DMS153 treated with DMSO at 0.1 percent for 48 hours (cell line): ENCODE data around the gene TTC28.

ENCODE experiments used
- DNase-seq: peaks from one replicate; lab custom pipeline; 2025; ENCODE audit not compliant: unreplicated experiment; lab: John Stamatoyannopoulos, UW

TTC28 gene

GRCh38 chr22:27984723-27985122 is 694.9 kb downstream of the TTC28 start:
- DNase-seq, result no peak

DNA sequence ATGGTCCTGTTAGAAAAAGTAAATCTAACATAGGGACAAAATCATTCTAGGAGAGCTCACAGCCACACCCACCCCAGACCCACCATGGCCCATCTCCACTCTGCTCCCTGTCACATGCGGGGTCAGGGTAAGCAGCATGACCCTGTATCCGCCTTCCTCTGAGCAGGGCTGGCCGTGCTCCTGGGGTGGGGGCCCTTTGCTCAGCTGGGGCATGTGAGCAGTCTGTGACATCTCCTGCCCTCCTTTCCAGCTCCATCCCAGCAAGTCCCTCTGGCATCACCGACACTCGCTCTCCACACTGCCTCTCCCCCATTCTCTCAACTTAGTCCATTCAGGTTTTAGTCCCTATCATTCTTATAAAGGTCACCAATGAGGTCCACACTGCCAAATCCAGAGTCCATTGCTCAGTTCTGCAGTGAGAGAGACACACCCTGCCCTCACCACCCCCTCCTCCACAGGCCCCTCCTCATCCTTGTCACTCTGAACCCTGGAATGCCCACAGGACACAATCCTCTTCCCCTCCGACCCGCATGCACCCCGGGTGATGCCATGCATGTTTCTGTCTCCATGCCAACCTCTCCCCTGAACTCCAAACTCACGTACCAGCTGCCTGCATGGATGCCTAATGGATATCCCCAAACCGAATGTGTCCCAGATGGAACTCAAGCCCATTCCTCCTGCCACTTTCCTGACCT is 695.5 kb downstream of the TTC28 start:
- no peak for DNase-seq

DNA sequence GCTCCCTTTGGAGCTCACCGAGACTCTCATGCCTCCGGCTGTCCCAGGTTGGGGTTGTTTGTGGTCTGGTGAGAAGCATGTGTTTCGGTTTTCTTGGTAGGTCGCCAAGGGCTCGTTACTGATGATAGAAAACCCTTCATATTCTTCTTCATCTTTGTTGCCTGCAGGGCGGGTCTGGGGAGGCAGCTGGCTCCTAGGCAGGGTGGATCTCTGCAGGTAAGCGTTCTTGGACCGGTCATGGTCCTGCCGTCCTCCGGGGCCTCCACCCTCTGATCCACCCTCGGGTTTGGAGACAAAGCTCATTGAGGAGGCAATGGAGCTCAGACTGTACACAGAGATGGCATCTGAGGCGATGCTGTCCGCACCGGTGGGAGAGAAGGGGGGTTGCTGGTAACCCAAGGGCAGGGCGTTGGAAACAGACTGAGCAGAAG is 696.3 kb downstream of the TTC28 start:
- no peak for DNase-seq

GRCh38 chr22:27982630-27983180 is 696.9 kb downstream of the TTC28 start:
- no peak for DNase-seq

GRCh38 chr22:27982106-27982505 is 697.5 kb downstream of the TTC28 start:
- no peak for DNase-seq

DNA sequence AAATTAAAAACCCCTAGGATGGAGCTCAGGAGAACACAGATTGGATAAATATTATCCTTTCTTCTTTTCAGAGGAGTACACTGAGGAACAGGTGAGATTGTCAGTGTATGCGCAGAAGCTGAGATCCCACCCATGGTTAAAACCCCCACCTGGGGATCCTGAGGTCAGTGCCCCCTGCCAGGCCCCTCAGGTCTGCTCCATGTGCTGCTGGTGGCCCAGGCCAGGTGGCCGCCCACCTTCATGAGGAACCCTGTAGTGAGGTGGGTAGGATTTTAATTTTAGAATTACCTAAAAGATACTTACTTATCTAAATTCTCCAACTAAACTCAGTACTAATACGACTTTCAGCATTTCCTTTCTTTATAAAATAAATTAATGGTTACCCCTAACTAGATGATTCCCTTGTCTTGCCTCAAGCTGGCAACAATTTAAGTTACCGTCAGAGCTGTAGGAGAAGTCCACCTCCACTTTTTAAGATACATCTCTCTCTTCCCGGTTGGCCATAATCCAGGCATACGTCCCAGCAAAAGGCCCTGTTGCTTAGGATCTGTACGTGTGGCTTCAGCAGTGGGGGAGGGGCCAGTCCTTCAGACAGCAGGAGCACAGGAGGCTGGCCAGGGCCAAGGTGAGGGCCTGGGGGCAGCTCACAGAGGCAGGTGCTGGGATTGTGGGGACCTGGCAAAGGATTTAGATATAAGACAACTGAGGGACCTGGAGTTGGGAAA is 699.1 kb downstream of the TTC28 start:
- DNase-seq, result no peak

GRCh38 chr22:27978802-27979201 is 700.8 kb downstream of the TTC28 start:
- no peak for DNase-seq

DNA sequence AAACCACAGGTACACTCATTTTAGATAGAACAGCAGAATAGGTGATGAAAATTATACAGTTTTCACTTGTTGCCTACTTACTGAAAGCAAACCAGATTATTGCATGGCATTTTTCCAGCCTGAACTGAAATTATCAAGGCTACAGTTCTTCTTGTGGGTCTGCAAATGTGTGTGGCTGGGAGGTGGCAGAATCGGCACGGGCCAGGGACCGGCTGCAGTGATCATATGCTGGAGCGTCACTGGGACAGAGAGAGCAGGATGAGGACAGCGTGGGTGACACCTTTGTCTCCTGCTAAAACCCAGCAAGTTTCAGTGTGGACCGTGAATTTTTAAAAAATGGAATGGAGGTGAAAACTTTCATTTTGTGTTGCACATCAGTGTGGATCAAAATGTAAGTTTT is 701.3 kb downstream of the TTC28 start:
- no peak for DNase-seq

- DNase-seq, result no peak
Observed at GRCh38 chr22:27976586-27976985, 703.1 kb downstream of the TTC28 start.

DNA sequence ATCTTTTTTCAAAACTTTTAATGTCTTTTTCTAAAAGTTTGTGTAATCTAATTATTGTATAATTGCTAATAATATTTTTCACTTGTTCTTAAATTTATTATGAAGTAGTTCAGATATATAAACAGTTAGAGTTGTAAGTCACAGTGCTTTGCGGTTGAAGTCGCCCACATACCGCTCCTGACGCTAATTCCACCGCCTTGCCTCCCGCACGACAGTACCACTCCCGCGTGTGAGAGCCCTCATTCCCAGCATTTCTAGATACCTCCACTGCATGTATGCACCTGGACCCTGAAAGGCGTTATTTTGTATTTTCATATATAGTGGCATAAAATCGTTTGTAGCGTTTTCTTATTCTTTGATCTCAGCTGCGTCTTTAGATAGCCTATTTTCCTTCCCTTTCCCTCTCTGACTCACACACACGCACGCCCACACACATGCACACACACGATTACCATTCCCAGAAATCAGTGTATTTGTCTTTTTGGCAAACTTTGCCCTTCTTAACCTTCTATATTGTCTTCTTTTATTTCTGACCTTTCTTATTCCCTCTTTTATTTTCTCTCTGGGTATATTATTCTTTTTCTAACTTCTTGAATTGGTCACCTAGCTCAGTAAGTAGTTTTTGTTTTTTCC is 704.1 kb downstream of the TTC28 start:
- DNase-seq, result no peak

GRCh38 chr22:27973846-27974245 is 705.8 kb downstream of the TTC28 start:
- no peak for DNase-seq

DNA sequence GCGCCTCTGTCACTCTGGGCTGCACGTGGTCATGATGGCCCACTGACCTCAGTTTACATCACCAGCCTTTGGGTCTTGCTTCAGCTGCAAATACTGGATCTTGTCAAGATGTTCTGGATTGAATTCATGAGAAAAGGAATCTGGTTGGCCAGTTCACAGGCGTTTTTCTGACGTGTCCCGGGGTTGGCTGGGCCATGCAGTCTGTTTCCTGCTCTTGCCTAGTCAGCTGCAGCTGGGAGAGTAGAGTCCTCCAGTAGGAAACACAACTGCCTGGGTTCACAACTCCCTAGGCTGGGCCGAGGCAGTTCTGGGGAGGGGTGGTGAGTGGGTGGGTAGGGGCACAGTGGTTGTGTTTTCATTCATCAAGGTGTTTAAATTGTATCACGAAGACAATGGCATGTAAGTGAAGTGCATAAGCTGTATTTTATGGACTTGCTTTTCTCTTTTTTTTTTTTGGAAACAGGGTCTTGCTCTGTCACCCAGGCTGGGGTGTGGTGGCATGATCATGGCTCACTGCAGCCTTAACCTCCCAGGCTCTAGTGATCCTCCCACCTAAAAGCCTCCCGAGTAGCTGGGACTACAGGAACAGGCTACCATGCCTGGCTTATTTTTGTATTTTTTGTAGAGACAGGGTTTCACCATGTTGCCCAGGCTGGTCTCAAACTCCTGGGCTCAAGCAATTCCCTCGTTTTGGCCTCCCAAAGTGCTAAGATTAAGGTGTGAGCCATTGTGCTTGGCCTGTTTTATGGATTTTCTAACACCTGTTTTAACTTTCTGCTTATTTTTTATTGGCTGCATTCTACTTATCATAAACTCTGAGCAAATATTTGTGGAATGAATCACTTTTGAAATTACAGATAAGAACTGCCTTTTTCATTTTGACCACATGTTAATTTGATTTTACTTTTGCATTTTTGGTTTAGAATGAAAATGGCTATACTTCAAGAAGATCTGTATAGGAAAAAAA is 706.6 kb downstream of the TTC28 start:
- no peak for DNase-seq

GRCh38 chr22:27971926-27972325 is 707.7 kb downstream of the TTC28 start:
- no peak for DNase-seq

GRCh38 chr22:27970596-27971220 is 708.9 kb downstream of the TTC28 start:
- no peak for DNase-seq

GRCh38 chr22:27966168-27967064 is 713.2 kb downstream of the TTC28 start:
- no peak for DNase-seq

DNA sequence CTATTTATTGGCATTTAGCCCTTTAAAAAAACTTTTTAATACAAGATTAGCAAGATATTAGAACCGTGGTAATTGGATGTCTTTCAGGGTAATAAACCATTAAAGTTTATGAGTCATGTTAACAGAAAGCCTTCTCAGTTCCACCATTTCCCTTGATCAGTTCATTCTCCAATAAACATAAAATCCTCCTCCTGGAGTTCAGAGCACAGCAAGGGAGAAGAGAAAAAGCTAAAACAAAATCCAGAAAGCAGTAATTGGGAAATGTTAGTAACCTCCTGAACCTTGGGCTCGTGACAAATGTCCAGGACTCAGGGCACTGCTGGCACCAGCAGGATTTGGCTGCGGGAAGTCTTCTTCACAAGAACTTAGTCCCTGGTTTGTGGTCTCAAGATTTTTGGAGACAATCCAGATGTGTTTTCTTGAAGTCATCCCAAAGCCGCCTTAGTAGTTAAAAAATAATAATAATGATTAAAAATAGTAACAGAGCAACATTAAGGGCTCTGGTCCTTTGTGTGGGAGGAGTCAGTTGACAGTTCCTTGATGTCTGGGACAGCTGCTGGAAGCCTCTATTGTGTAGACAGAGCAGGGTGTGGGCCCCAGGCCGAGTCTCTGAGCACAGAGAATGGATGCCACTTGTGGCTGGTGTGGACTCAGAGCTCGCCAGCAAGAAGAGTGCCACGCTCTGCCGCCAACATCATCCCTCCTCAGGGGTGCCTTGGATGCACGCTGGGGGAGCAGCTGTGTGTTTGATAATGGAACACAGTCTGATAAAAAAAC is 717.2 kb downstream of the TTC28 start:
- no peak for DNase-seq

DNA sequence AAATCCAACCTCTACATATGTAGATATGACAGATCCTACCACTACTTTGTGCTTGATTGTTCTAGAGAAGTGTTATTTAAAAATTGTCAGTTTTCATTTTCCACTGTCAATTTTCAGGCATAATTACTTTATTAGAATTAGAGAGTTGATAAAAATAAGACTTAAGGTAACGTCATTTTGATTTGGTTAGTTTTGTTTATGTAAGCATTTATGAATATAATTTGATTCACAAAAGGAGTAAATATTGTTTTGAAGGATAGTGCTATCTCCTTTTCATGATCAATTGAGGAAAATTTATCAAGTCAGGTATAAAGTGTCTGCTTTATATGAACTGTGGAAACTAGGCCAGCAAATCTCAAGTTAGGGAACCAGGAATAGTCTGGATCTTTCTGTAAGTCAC is 718.0 kb downstream of the TTC28 start:
- no peak for DNase-seq

GRCh38 chr22:27961182-27961581 is 718.5 kb downstream of the TTC28 start:
- DNase-seq, result no peak
